Measurements from ENCODE around the gene SPTAN1.

The SPTAN1 gene

DNA sequence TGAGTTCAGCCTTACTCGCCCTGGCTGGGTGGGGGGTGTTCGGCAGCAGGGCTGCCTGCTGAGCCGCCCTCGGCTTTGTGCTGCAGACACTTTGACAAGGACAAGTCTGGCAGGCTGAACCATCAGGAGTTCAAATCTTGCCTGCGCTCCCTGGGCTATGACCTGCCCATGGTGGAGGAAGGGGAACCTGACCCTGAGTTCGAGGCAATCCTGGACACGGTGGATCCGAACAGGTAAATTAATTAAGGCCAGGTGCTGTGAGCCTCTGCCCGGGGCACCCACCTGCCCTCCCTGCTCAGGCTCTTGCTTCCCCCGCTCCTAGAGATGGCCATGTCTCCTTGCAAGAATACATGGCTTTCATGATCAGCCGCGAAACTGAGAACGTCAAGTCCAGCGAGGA is 80.1 kb downstream of the SPTAN1 start:
- TF ChIP-seq, protein P1, sequence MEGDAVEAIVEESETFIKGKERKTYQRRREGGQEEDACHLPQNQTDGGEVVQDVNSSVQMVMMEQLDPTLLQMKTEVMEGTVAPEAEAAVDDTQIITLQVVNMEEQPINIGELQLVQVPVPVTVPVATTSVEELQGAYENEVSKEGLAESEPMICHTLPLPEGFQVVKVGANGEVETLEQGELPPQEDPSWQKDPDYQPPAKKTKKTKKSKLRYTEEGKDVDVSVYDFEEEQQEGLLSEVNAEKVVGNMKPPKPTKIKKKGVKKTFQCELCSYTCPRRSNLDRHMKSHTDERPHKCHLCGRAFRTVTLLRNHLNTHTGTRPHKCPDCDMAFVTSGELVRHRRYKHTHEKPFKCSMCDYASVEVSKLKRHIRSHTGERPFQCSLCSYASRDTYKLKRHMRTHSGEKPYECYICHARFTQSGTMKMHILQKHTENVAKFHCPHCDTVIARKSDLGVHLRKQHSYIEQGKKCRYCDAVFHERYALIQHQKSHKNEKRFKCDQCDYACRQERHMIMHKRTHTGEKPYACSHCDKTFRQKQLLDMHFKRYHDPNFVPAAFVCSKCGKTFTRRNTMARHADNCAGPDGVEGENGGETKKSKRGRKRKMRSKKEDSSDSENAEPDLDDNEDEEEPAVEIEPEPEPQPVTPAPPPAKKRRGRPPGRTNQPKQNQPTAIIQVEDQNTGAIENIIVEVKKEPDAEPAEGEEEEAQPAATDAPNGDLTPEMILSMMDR (IDR thresholded peaks at IDR 0.05): no peak

DNA sequence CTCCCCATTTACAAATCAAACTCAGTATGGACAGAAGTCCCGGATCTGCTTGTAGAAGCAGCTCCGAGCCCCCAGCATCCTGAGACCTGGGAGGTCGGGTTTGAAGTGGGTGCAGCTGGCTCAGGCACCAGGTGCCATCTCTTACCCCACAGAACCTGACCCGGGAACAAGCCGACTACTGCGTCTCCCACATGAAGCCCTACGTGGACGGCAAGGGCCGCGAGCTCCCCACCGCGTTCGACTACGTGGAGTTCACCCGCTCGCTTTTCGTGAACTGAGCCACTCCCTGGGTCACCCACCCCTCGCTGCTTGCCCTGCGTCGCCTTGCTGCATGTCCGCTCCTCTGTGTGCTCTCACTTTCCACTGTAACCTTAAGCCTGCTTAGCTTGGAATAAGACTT is 80.7 kb downstream of the SPTAN1 start:
- TF ChIP-seq, protein P1 (IDR thresholded peaks at IDR 0.05): no peak

DNA sequence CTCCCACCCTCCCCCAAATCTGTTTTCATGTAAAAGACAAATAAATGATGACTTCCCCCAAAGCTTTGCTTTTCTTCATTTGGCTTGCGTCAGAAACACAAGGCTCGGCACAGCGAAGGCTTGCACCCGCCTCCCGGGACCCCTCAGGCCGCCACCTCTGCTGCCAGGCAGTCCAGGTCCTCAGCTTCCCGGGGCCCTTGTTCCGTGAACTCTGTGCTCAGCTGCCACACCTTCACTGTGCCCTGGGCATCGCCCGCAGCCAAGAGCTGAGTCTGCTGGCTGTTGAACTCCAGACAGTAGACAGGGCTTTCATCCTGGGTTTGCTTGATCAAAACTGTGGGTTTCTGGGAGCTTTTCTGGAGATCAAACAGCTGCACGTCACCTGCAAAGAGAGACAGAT is 81.2 kb downstream of the SPTAN1 start:
- TF ChIP-seq, protein P1 (IDR thresholded peaks at IDR 0.05): no peak

DNA sequence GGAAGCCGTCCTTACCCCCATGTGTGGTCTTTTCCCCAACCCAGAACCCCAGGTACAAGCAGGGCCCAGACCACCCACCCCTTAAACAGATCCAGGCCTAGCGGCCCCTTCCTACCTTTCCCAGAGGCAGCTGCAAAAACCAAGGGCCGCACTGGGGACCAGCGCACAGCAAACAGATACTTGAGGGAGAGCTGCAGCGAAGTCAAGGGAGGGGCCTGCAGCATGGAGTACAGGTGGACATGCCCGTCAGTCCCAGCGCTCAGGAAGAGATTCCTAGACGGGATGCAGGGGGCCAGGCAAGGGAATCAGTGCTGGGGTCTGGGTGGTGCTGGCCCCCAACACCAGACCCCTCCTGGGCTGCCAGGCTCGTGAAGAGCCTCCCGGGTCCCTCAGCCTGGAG is 81.7 kb downstream of the SPTAN1 start:
- TF ChIP-seq, protein P1 (IDR thresholded peaks at IDR 0.05): no peak

DNA sequence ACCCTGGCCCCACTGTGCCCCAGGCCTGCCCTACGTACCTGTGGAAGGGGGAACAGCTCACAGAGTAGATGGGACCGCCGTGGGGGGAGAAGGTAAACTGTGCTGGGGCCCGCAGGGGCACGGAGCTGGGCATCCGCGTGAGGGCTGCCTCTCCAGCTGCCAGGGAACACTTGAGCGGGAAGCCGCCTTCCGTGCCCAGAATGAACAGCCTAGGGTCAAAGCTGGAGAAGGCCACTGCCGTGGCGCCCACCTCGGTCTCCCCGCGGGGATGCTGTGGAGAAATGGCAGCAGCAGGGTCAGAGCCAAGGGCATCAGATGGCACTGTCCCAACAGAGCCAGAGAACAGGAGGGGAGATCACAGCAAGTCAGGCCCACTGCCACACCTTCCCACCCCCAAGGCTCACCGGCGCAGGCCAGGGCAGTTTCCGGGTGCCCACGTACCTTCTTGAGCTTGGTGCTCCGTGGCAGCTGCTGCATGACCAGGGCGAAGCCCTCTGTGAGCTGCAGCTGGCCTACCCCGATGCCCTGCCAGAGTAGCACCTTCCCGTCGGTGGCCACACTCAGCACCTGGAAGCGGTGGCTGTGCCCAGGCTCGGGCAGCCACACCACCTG is 82.4 kb downstream of the SPTAN1 start:
- TF ChIP-seq, protein P1 (IDR thresholded peaks at IDR 0.05): no peak

DNA sequence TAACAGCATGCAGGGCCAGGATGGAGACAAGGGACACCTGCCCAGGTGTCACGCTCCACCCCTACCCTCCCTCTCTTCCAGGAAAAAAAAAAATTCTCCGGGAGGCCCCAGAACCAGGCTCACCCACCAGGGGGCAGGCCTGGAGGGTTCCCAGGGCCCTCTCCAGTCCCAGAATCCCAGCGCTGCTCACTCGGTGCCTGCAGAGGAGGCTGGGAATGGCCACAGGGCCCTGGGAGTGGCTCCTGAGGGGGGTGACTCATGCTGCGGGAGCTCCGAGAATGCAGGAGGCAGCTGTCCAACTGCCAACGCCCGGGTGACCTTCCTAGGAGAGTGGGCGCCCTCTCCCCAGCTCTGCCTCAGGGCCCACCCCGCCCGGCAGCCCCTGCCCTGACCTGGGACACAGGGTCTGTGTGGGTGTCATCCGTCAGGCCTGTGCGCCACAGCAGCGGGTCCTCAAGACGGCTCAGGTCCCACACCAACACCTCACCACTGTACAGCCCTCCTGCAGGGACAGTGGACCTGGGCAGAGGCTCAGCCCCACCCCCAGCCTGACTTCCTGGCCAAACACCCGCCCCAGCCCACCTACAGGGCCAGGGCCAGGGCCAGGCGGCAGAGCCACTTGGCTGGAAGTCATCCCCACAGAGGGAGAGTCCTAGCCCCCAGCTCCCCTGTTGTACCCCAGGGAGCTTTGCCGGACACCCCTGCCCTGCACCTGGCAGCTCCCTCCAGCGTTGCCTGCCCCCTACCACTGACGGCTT is 83.1 kb downstream of the SPTAN1 start:
- TF ChIP-seq, protein P1 (IDR thresholded peaks at IDR 0.05): peak; percentile 42

DNA sequence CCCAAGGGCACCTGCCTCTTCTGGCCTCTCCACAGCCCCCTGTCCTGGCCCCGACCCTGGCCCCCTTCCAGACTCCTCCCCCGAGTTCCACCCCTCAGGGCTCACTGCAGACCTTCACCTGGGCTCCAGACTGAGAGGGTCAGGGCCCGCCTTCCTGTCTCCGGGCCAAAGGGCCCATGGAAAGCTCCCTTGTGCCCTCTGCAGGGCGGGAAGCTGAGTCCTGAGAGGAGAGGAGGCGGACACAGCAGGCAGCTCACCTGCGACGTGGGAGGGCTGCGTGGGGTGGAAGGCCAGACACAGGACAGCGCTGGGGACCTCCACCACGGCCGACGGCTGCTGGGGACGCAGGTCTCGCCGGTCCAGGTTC is 83.6 kb downstream of the SPTAN1 start:
- TF ChIP-seq, protein P1 (IDR thresholded peaks at IDR 0.05): peak; percentile 46; the same call in 1 of the 2 replicates
